NCI-H2081 (cell line): Measurements from ENCODE around the gene SHF.
A peak's percentile ranks its signal among the peaks of the same experiment; 100 is the strongest.

Experiments used
- DNase-seq, 2 experiments: peaks; one replicate each; lab custom pipeline; 2025; lab: John Stamatoyannopoulos, UW

Gene SHF

DNA sequence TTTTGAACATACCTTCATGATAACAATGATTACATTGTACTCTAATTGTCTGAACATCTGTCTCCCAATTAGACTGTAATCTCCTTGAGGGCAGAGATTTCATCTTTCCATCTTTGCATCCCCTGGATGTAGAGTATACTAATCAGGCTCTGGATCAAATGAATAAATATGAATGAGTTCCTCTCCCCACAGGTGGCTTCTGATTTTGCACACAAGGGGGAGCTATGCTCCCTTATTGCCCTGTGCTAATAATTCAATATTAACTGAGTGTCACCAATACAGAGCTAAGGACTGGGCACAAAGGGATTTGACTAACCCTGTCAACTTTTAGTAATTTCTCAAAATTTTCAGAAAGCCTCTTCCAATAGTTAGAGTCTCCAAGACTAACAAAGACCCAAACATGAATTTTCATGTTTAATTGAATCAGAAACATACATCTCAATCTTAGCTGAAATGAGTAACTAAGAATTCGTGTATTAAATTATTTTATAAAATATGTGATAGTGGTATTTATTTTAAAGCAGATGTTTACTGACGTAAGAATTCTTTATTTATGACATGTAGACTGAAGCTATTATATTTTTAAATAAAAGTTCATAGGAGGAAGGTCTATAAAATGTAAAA, 61.1 kb downstream of the SHF start:
- DNase-seq = peak in 1 of 2 experiments; percentile 34

GRCh38 chr15:45123397-45123796, 64.4 kb downstream of the SHF start:
- no peak for DNase-seq

GRCh38 chr15:45122719-45123118, 65.0 kb downstream of the SHF start:
- DNase-seq = no peak

GRCh38 chr15:45121706-45122417, 65.9 kb downstream of the SHF start:
- DNase-seq = no peak

DNA sequence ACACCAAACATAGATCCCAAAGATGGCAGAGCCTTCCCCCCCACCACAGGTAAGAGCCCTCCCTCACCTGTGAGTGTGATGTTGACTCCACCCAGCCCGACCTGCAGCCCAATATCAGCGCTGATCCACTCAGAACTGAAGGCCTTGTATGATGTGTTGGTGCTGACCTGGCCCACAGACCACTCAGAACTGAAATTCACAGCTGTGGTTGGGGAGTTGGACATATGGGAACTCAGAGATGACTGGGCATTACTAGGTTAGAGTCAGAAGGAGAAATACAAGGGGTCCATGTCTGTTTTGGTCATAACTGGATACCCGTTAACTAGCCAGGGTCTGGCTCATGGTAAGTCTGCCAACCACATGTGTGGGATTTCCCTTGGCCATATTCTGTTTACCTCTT, 66.7 kb downstream of the SHF start:
- no peak for DNase-seq

DNA sequence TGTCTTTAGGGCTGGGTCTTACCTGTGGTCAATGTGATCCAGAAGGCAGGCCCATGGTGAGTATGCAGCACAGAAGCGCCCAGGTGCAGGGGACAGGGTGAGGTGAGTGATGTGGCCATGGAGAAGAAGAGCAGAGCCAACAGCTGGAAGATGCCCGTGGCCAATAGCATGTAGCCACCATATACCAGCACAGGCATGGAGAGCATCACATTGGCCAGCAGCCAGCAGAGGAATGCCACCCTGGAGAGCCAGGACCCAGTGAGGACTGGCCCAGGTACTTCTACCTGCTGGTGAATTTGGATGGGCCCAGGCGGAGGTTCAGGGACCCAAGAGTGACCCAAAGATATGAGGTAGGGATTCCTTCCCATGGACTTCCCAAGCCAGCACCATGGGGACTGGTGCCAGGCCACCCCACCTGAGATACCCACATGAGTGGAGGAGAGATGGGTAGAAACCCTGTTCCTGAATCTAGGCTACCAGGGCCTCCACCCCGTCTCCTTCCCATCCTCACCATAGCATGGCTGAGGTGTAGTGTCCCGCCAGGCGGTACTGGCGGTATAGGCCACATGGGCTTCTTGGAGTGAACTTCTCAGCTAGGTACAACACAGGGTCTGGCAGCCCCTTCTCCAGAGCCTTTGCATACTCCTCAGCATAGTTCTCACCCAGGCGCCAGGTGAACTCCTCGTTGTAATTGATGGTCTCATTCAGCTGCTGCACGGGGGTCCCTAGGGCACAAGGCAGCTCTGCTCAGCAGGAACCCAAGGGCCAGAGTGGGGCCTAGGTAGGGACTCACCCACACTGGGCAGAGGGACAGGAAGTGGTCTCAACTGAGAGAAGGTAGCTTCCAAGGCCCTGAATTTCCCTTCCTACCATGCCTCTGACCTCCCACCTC, 67.4 kb downstream of the SHF start:
- DNase-seq = no peak

GRCh38 chr15:45118996-45119395, 68.8 kb downstream of the SHF start:
- DNase-seq = no peak

DNA sequence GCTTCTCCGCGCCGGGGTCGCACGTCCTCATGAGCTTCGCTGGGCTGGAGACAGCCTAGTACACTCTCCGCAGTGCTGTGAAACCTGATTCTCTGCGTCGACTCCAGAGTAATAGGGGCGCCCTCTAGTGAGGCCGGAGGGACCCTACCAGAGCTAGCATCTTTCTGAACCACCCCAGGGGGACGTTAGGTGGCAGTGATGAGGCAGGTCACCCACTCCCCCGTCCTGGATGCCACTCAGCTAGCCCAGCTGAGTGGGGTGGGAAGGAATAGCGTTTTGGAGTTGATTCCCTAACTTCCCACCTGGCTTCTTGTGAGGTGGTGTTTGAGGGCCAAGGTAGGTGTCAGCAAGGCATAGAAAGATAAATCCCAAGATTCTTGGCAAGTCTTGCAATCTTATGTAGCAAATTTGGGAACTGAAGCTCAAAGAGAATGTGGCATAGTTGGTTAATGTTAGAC, 69.6 kb downstream of the SHF start:
- peak; percentile 90 to 93 for DNase-seq

DNA sequence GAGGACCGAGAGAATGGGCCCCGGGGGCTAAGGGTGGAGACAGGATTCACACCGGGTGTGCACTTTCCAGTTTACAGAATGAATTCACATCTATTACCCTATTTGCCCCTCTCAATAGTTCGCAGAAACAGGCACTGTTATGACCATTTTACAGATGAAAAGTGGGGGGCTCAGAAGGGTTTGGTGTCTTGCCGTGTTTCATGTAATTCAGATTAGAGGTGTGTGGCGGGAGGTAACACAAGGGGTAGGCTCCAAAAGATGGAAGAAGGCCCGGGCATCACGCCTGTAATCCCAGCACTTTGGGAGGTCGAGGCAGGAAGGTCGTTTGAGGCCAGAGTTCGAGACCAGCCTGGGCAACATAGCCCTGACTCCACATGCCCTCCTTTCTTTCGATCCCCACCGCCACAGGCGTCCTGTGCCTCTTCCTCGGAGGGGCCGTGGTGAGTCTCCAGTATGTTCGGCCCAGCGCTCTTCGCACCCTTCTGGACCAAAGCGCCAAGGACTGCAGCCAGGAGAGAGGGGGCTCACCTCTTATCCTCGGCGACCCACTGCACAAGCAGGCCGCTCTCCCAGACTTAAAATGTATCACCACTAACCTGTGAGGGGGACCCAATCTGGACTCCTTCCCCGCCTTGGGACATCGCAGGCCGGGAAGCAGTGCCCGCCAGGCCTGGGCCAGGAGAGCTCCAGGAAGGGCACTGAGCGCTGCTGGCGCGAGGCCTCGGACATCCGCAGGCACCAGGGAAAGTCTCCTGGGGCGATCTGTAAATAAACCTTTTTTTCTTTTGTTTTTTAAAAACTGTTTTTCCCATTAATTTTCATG, 70.2 kb downstream of the SHF start:
- no peak for DNase-seq
